ENCODE results near the gene COL5A1. TPM values are rescaled to one million over a fixed set of nuclear protein-coding genes. Genes with fewer than 3 reads are reported as not detected.

Gene COL5A1
- 1.6 and 2.1 TPM in 2 replicates for total RNA-seq (2014; rRNA removed; shearing (Covaris generic))
- 3.4 and 7.8 TPM in 2 replicates for polyA plus RNA-seq (2014; cell fraction: nucleus; rRNA removed)

- DNase-seq (ENCODE audit: extremely low read depth, low read depth), result peak; percentile 70
Measured at GRCh38 chr9:134641173-134641989, at the start of gene COL5A1. COL5A1 (plus strand) TSS chr9:134641803; CDS start chr9:134642188, 385 bp downstream.

- no peak for DNase-seq (ENCODE audit: extremely low read depth, low read depth)
Measured at GRCh38 chr9:134592018-134592818, 49.4 kb upstream of the COL5A1 start.

- no peak for DNase-seq (ENCODE audit: extremely low read depth, low read depth)
Measured at GRCh38 chr9:134592819-134593200, 48.8 kb upstream of the COL5A1 start.

- no peak for DNase-seq (ENCODE audit: extremely low read depth, low read depth)
Measured at GRCh38 chr9:134593286-134594077, 48.1 kb upstream of the COL5A1 start.

- DNase-seq (ENCODE audit: extremely low read depth, low read depth), result no peak
Measured at GRCh38 chr9:134594078-134594941, 47.3 kb upstream of the COL5A1 start.

- DNase-seq (ENCODE audit: extremely low read depth, low read depth), result no peak
Measured at GRCh38 chr9:134595014-134595413, 46.6 kb upstream of the COL5A1 start.

GRCh38 chr9:134597041-134597913 lies 44.3 kb upstream of the COL5A1 start:
- DNase-seq (ENCODE audit: extremely low read depth, low read depth), result no peak

GRCh38 chr9:134597957-134598883 lies 43.4 kb upstream of the COL5A1 start:
- no peak for DNase-seq (ENCODE audit: extremely low read depth, low read depth)

GRCh38 chr9:134598884-134599245 lies 42.7 kb upstream of the COL5A1 start:
- no peak for DNase-seq (ENCODE audit: extremely low read depth, low read depth)

- no peak for DNase-seq (ENCODE audit: extremely low read depth, low read depth)
Measured at GRCh38 chr9:134600371-134600770, 41.2 kb upstream of the COL5A1 start.

GRCh38 chr9:134600836-134601638 lies 40.6 kb upstream of the COL5A1 start:
- no peak for DNase-seq (ENCODE audit: extremely low read depth, low read depth)

GRCh38 chr9:134601764-134602163 lies 39.8 kb upstream of the COL5A1 start:
- no peak for DNase-seq (ENCODE audit: extremely low read depth, low read depth)

GRCh38 chr9:134602547-134603362 lies 38.8 kb upstream of the COL5A1 start:
- no peak for DNase-seq (ENCODE audit: extremely low read depth, low read depth)

- no peak for DNase-seq (ENCODE audit: extremely low read depth, low read depth)
Measured at GRCh38 chr9:134604834-134605233, 36.8 kb upstream of the COL5A1 start.

- no peak for DNase-seq (ENCODE audit: extremely low read depth, low read depth)
Measured at GRCh38 chr9:134605351-134605965, 36.1 kb upstream of the COL5A1 start.

- DNase-seq (ENCODE audit: extremely low read depth, low read depth), result no peak
Measured at GRCh38 chr9:134605966-134606357, 35.6 kb upstream of the COL5A1 start.
